Measurements from ENCODE around the gene MAP2K4. TPM values are rescaled to one million over a fixed set of nuclear protein-coding genes. Genes with fewer than 3 reads are reported as not detected.

MAP2K4 gene
- total RNA-seq, 4 donors from 2014 or later = 29.8 to 58.6 (median 30.2) TPM

DNA sequence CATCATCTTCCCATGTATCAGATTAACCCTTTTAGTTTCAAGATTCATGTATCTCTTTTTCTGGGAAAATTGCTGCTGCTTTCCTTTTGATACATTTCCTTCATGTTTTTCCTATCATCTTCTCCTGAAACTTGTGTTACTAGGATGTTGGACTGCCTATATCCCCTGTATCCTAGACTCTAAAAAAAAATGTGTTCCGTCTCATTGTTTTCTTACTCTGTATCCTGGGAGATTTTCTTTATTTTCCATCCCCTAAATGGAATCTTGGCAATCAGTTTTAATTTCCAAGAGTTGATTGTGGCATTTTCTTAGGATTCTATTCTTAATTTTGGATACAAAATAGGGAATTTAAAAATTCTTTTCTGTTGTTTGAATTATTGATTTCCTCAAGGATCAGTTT lies 36.8 kb downstream of the MAP2K4 start:
- no peak for DNase-seq
- in situ Hi-C loops (cut with MboI; ENCODE audit: low sequenced_read_pairs in 4 of 4) (no loop called here), intact Hi-C loops (cut with DNase I; ENCODE audit: low total_unique reads) (no loop called here)
- TF ChIP-seq POLR2A (IDR thresholded peaks at IDR 0.05) = no peak
- TF ChIP-seq, protein P1, sequence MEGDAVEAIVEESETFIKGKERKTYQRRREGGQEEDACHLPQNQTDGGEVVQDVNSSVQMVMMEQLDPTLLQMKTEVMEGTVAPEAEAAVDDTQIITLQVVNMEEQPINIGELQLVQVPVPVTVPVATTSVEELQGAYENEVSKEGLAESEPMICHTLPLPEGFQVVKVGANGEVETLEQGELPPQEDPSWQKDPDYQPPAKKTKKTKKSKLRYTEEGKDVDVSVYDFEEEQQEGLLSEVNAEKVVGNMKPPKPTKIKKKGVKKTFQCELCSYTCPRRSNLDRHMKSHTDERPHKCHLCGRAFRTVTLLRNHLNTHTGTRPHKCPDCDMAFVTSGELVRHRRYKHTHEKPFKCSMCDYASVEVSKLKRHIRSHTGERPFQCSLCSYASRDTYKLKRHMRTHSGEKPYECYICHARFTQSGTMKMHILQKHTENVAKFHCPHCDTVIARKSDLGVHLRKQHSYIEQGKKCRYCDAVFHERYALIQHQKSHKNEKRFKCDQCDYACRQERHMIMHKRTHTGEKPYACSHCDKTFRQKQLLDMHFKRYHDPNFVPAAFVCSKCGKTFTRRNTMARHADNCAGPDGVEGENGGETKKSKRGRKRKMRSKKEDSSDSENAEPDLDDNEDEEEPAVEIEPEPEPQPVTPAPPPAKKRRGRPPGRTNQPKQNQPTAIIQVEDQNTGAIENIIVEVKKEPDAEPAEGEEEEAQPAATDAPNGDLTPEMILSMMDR (IDR thresholded peaks at IDR 0.05 in 4 of 5, conservative IDR thresholded peaks at IDR 0.05 in 1 of 5) = no peak
- no peaks in the 10 kb centered on the region for H3K36me3 ChIP-seq
- H3K27me3 ChIP-seq = no peaks in the 10 kb centered on the region
- no peak overlapping the region for H3K4me3 ChIP-seq
- H3K27ac ChIP-seq = no peak overlapping the region
- ATAC-seq = no peak
- no peaks in the 10 kb centered on the region for H3K9me3 ChIP-seq
- peaks cover 18 to 31% of the 10 kb centered on the region in 2 donors for H3K4me1 ChIP-seq

DNA sequence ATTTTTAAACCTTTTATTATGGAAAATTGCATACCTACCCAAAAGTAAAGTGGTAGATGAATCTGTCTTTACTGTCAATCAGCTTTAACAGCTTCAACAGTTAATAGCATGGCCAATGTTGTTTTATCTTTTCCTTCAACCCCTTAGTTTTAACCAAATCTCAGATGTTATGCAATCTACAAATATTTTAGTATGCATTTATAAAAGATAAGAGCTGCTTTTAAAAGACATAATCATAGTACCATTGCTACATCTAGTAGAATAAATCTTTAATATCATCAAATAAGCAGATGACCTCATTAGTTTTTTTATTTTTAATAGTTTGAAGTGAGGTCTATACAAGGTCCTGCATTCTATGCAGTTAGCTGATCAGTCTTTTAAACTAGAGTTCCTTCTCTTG lies 37.9 kb downstream of the MAP2K4 start:
- H3K27me3 ChIP-seq = no peaks in the 10 kb centered on the region
- peaks cover 15 to 22% of the 10 kb centered on the region in 2 donors for H3K4me1 ChIP-seq
- in situ Hi-C loops (cut with MboI; ENCODE audit: low sequenced_read_pairs in 4 of 4) = no loop called here
- ATAC-seq (no peak), DNase-seq (no peak)
- H3K9me3 ChIP-seq = no peaks in the 10 kb centered on the region
- intact Hi-C loops (cut with DNase I; ENCODE audit: low total_unique reads) = no loop called here
- H3K36me3 ChIP-seq = no peaks in the 10 kb centered on the region
- H3K4me3 ChIP-seq = no peak overlapping the region
- no peak for TF ChIP-seq POLR2A (IDR thresholded peaks at IDR 0.05)
- TF ChIP-seq, protein P1 (IDR thresholded peaks at IDR 0.05 in 4 of 5, conservative IDR thresholded peaks at IDR 0.05 in 1 of 5) = no peak
- no peak overlapping the region for H3K27ac ChIP-seq

DNA sequence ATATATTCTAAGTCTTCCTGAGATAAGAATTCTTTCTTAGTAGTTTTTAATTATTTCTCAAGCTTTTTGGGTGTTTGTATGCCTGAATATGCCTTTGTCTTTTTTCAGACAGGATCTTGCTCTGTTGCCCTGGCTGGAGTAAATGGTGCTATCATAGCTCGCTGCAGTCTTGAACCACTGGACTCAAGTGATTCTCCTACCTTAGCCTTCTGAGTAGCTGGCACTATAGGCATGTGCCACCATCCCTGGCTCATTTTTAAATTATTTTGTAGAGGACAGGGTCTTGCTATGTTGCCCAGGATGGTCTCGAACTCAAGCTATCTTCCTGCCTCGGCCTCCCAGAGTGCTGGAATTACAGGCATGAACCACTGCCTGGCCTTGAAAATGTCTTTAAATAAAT lies 41.6 kb downstream of the MAP2K4 start:
- in situ Hi-C loops (cut with MboI; ENCODE audit: low sequenced_read_pairs in 4 of 4) = no loop called here

DNA sequence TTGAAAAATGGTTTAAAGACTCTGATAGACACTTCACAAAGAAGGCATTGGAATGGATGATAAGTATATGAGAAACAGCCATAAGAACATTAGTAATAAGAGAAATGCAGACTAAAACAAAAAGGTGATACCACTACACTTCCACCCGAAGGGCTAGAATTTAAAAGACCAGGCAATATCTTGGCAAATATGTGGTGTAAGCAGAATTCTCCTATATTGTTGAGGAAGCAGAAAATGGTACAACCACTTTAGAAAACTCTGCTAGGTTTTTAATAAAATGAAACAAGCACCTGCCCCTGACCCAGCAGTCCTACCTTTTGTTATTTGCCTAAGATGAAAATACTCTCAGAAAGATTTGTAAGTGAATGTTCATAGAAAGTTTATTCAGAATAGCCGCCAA lies 43.7 kb downstream of the MAP2K4 start:
- Histone ChIP-seq H3K36me3 (peaks cover 0 to 6% of the 10 kb centered on the region in 2 donors), H3K4me3 (no peak overlapping the region), H3K27ac (no peak overlapping the region), H3K9me3 (no peaks in the 10 kb centered on the region), H3K4me1 (no peaks in the 10 kb centered on the region), H3K27me3 (no peaks in the 10 kb centered on the region)
- intact Hi-C loops (cut with DNase I; ENCODE audit: low total_unique reads) = no loop called here
- in situ Hi-C loops (cut with MboI; ENCODE audit: low sequenced_read_pairs in 4 of 4) = no loop called here
- ATAC-seq (no peak), DNase-seq (no peak)
- TF ChIP-seq, protein P1 (IDR thresholded peaks at IDR 0.05 in 4 of 5, conservative IDR thresholded peaks at IDR 0.05 in 1 of 5) = no peak
- no peak for TF ChIP-seq POLR2A (IDR thresholded peaks at IDR 0.05)

More for the DNA sequence above, 41.6 kb downstream of the MAP2K4 start:
- intact Hi-C loops (cut with DNase I; ENCODE audit: low total_unique reads) = no loop called here
- no peak for TF ChIP-seq POLR2A (IDR thresholded peaks at IDR 0.05)
- TF ChIP-seq, protein P1 (IDR thresholded peaks at IDR 0.05 in 4 of 5, conservative IDR thresholded peaks at IDR 0.05 in 1 of 5) = no peak
- Histone ChIP-seq H3K27me3 (no peaks in the 10 kb centered on the region), H3K4me3 (no peak overlapping the region), H3K4me1 (peaks cover 2 to 4% of the 10 kb centered on the region in 2 donors), H3K27ac (no peak overlapping the region), H3K9me3 (no peaks in the 10 kb centered on the region), H3K36me3 (peaks cover 0 to 6% of the 10 kb centered on the region in 2 donors)
- no peak for DNase-seq
- ATAC-seq = no peak

DNA sequence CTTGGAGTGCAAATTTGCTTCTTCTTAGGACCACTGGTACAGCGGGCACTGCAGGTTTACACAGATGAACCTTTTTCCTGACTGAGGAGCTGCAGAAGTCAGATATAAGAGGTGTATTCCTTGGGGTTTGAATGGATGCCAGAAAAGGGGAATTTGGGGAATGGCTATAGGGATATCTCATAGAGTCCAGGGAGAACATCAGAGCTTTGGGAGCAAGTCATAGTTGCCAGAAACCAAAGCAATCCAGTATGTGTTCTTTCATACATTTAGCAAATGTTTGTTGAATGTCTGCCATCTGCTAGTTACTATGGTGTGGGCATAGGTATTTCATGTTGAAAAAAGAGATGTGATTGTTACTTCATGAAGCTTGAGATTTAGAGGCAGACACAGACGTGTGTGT lies 46.8 kb downstream of the MAP2K4 start:
- H3K27me3 ChIP-seq = no peaks in the 10 kb centered on the region
- no peak overlapping the region for H3K4me3 ChIP-seq
- H3K27ac ChIP-seq = no peak overlapping the region
- in situ Hi-C loops (cut with MboI; ENCODE audit: low sequenced_read_pairs in 4 of 4) = no loop called here
- TF ChIP-seq, protein P1 (IDR thresholded peaks at IDR 0.05 in 4 of 5, conservative IDR thresholded peaks at IDR 0.05 in 1 of 5) = no peak
- TF ChIP-seq POLR2A (IDR thresholded peaks at IDR 0.05) = no peak
- H3K4me1 ChIP-seq = no peaks in the 10 kb centered on the region
- no peaks in the 10 kb centered on the region for H3K9me3 ChIP-seq
- ATAC-seq (no peak), DNase-seq (no peak)
- intact Hi-C loops (cut with DNase I; ENCODE audit: low total_unique reads) = no loop called here
- peaks cover 0 to 6% of the 10 kb centered on the region in 2 donors for H3K36me3 ChIP-seq
